GM18907 (cell line): Measurements from ENCODE around the gene ELP2.
"Not testable (repeated sequence)": the region's sequence is repeated elsewhere in the genome, so short reads cannot be mapped to it uniquely, and the experiment has no call there.

Experiments used
- ATAC-seq: cut with Tn5 transposase; IDR thresholded peaks from one replicate; pipeline ENCODE4 v1.9.1; 2021; ENCODE audit warnings: mild to moderate bottlenecking, moderate library complexity; ENCODE audit not compliant: unreplicated experiment

ELP2 gene

GRCh38 chr18:36116771-36117170 lies 12.9 kb upstream of the ELP2 start:
- ATAC-seq: not testable (repeated sequence)

- no peak for ATAC-seq
Measured at GRCh38 chr18:36120297-36120696, 9.4 kb upstream of the ELP2 start.

GRCh38 chr18:36124841-36125240 lies 4.9 kb upstream of the ELP2 start:
- no peak for ATAC-seq

- no peak for ATAC-seq
Measured at GRCh38 chr18:36126668-36127067, 3.0 kb upstream of the ELP2 start.

GRCh38 chr18:36127836-36128529 lies 1.7 kb upstream of the ELP2 start:
- no peak for ATAC-seq

- ATAC-seq: no peak
Measured at GRCh38 chr18:36128530-36128870, 1.2 kb upstream of the ELP2 start.

- no peak for ATAC-seq
Measured at GRCh38 chr18:36128907-36129299, 796 bp upstream of the ELP2 start.

- ATAC-seq: peak; percentile 30
Measured at GRCh38 chr18:36130039-36130831, 536 bp downstream of the ELP2 start.

- ATAC-seq: no peak
Measured at GRCh38 chr18:36130883-36131653, 1.4 kb downstream of the ELP2 start.

GRCh38 chr18:36131692-36132483 lies 2.2 kb downstream of the ELP2 start:
- no peak for ATAC-seq

- no peak for ATAC-seq
Measured at GRCh38 chr18:36132756-36133155, 3.1 kb downstream of the ELP2 start.

GRCh38 chr18:36135264-36135663 lies 5.6 kb downstream of the ELP2 start:
- ATAC-seq: no peak

- ATAC-seq: no peak
Measured at GRCh38 chr18:36139245-36139644, 9.5 kb downstream of the ELP2 start.

GRCh38 chr18:36141576-36141975 lies 11.9 kb downstream of the ELP2 start:
- no peak for ATAC-seq

- ATAC-seq: no peak
Measured at GRCh38 chr18:36142751-36143150, 13.1 kb downstream of the ELP2 start.

GRCh38 chr18:36143391-36143790 lies 13.7 kb downstream of the ELP2 start:
- no peak for ATAC-seq

GRCh38 chr18:36149514-36150289 lies 20.0 kb downstream of the ELP2 start:
- ATAC-seq: peak; percentile 92

- no peak for ATAC-seq
Measured at GRCh38 chr18:36152781-36153180, 23.1 kb downstream of the ELP2 start.

GRCh38 chr18:36153203-36153602 lies 23.5 kb downstream of the ELP2 start:
- no peak for ATAC-seq

- no peak for ATAC-seq
Measured at GRCh38 chr18:36153771-36154170, 24.1 kb downstream of the ELP2 start.
